Superior temporal gyrus (tissue), 1 donor: ENCODE results near the gene ANKMY1.

Source experiments
- DNase-seq: peaks from one replicate; pipeline ENCODE4 v3.0.0-alpha.2; 2016; ENCODE audit errors: extremely low spot score

ANKMY1 gene

DNA sequence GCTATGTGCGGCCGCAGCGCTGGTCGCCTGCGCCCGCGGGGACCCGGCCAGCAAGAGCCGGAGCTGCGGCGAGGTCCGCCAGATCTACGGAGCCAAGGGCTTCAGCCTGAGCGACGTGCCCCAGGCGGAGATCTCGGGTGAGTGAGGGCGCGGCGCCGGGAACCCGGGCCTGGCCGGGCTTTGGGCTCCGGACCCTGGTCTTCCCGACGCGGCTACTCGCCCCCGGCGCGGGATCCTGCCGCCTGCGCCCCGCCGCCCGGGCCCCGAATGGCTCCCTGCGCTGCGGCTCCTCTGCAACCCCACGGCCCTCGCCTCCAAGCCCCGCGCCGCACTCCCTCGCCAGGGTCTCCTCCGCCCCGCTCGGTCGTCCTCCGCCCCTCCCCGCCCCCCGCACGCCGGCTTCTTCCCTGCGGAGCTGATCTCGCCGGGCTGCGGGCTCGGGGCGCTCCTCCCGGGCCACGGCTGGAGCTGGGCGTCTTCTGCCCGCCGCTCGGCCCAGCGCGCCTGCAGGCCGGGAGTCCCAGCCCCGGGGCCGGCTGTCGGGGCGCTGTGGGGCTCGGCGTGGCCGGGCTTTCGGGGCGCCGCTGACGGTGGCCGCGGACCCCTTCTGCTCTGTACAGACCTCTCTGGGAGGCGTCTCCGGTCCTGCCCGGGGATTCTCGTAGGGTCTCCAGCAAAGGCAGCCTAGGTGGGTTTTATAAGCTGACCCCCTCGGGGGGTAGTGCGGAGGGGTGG is 121.7 kb downstream of the ANKMY1 start:
- no peak for DNase-seq

DNA sequence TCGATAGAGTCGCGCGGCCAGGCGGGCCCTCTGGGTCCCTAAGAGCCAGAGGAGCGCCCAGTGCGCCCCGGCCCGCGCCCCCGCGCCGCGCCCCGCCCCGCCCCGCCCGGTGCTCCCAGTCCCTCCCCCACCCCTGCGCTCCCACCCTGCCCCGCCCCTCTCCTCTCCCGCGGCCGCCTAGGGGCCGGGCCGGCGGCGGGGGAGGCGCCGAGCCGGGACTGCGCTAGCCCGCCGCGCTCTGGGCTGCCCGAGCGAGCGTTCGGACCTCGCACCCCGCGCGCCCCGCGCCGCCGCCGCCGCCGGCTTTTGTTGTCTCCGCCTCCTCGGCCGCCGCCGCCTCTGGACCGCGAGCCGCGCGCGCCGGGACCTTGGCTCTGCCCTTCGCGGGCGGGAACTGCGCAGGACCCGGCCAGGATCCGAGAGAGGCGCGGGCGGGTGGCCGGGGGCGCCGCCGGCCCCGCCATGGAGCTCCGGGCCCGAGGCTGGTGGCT is 122.3 kb downstream of the ANKMY1 start, which contains the start of gene GPC1:
TSS of gene GPC1 (plus strand) at position 207 of the 491 bp plus-strand sequence. CDS start at position 463, 256 bp downstream.
- peak; percentile 52 for DNase-seq

DNA sequence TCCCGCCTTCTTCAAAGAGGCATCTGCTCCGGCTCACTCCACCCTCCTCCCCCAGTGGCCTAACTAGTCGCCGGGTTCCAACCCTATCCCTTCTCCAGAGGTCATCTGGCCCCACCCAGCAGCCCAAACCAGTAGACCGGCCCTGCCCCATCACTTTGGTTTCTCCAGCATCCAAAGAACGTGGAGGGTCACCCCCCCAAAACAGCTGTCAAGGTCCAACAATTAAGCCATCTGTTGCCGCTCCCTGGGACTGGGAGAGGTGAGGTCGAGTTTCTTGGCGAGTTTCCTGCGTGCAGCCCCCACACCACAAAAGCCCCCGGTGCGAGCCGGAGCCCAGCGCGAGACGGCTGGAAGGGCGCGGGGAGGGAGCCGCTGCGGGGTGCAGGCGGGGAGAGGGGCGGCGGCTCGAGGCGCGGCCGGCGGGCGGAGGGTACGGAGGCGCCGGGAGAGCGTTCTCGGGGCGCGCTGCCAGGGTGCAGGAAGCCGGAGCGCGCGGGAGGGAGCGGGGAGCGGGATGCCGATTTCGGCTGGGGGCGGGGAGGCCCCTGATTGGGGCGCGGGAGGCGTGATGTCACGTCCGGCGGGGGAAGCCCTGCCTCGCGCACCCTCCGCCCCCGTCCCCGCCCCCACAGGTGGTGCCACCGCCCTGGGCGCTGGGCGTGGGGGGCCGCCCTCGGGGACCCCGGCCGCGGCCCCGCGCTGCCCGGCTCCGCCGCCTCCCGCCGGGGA is 122.9 kb downstream of the ANKMY1 start:
- DNase-seq = peak; percentile 77

DNA sequence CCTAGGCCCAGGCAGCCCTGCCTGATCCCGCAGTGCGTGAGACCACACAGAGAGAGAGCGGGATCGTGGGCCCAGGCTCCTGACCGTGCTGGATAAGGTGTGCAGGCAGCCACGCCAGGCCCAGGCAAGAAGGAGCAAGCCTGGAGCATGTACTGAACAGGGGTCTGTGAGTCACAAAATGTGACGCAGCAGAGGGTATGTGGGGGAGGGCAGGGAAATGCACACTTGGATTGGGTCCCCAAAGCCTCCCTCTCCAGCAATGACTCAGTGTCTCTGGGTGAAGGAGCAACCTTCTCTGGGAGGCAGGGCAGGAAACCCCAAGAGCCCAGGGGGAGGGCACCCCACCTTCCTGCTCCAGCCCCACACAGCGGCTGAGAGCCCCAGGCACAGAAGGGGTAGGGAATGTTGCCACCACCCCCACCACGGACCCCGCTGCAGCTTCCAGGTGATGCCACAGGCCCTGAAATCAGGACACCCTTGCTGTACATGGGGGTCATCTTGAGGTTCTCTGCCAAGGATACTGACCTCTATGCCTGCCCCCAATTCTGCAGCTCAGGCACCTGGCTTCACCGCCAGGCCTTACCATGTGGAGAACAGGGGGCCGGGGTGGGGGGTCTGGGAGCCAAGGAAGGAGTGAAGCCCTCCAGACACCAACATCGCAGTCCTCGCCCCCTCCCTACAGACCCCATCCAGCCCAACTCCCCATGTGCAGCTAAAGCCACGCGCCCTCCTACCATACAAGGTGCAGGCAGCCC is 123.6 kb downstream of the ANKMY1 start:
- no peak for DNase-seq

- no peak for DNase-seq
Observed at GRCh38 chr2:240432820-240433801, 124.7 kb downstream of the ANKMY1 start.

- DNase-seq = no peak
Observed at GRCh38 chr2:240432430-240432819, 125.4 kb downstream of the ANKMY1 start.

- no peak for DNase-seq
Observed at GRCh38 chr2:240431661-240432424, 125.9 kb downstream of the ANKMY1 start.

DNA sequence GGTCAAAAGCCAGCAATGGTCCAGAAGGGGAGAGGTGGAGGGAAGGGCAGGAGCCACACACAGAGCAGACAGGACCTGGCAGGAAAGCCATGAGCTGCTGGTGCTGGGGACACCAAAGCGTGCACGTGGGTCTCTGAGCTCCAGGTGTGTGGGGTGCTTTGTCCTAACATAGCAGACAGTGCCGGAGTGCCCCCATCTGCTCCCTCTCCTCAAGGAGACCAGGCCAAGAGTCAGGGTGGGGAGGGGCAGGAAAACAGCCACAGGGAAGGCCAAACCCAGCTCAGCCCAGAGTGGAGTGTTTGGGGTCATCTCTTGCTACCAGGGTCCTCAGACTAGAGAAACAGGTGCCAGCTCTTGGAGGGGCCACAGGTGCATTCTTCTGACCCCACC is 126.5 kb downstream of the ANKMY1 start:
- DNase-seq = no peak

GRCh38 chr2:240430595-240430994 is 127.2 kb downstream of the ANKMY1 start:
- no peak for DNase-seq

GRCh38 chr2:240429872-240430491 is 127.8 kb downstream of the ANKMY1 start:
- DNase-seq = no peak
